ENCODE results near the gene IL17RD.

DNA sequence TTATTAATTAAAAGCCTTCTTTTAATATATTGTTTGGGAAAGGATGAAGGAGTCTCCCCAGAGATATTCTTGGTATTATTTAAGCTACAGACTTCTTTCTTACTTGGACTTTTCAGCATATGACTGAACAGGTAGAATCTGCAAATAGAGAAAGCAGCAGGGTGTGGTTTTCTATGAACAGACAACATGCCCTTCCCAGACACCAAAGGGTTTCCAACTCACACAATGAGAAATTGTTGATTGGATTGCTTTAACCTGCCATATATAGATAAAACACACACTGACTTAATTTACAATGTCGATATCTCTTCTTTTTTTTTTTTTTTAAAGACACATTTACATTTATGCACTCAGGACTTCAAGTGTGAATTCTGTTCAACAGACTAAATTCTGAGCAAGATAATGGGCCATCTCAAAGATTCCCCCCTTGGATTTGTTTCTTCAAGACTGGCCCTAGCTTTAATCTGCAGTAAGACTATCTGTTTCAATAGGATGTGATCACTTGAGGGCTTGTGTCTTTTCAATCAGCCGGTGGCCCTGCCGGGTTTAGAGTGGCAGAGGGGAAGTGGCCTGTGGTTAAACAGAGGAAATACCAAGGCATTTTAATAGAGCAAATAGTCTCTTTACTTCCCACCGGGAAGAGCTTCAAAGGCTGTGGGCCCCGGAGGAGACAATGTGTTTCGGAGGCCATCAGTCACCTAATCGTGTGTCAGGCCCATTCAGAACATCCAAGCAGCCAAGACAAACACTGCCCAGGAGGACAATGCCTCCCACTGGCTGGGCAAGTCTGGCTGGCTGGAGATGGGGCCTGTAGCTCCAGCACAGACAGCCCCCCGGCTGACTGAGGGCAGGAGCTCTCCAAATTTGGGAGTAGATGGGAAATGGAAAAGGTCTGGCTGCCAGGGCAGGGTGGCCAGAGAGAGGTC lies 6.1 kb downstream of the IL17RD start:
- TF ChIP-seq, protein P1, sequence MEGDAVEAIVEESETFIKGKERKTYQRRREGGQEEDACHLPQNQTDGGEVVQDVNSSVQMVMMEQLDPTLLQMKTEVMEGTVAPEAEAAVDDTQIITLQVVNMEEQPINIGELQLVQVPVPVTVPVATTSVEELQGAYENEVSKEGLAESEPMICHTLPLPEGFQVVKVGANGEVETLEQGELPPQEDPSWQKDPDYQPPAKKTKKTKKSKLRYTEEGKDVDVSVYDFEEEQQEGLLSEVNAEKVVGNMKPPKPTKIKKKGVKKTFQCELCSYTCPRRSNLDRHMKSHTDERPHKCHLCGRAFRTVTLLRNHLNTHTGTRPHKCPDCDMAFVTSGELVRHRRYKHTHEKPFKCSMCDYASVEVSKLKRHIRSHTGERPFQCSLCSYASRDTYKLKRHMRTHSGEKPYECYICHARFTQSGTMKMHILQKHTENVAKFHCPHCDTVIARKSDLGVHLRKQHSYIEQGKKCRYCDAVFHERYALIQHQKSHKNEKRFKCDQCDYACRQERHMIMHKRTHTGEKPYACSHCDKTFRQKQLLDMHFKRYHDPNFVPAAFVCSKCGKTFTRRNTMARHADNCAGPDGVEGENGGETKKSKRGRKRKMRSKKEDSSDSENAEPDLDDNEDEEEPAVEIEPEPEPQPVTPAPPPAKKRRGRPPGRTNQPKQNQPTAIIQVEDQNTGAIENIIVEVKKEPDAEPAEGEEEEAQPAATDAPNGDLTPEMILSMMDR (conservative IDR thresholded peaks at IDR 0.05 in 1 of 2, IDR thresholded peaks at IDR 0.05 in 1 of 2; ENCODE audit: extremely low read depth in 1 of 2, insufficient read depth in 1 of 2, low read depth in 1 of 2, low read length in 2 of 2), result no peak
- no peak for TF ChIP-seq EZH2 (IDR thresholded peaks at IDR 0.05; ENCODE audit: borderline replicate concordance, low read length)

Data from mammary epithelial cell (primary cell).